Measurements from ENCODE around the gene CTIF.

GRCh38 chr18:48792141-48792540 lies 253.3 kb downstream of the CTIF start:
- no peak for TF ChIP-seq CTCF (IDR thresholded peaks at IDR 0.05)
- no peak for TF ChIP-seq EP300 (IDR thresholded peaks at IDR 0.05; ENCODE audit: borderline replicate concordance in 1 of 2, low read depth in 1 of 2, low read length in 1 of 2)
- no peak for TF ChIP-seq RAD21 (IDR thresholded peaks at IDR 0.05; ENCODE audit: low read length)
- no peak for TF ChIP-seq EZH2phosphoT487 (IDR thresholded peaks at IDR 0.05; ENCODE audit: borderline replicate concordance, low read depth)
- no peak for TF ChIP-seq JUND (IDR thresholded peaks at IDR 0.05)
- no peak for TF ChIP-seq USF1 (IDR thresholded peaks at IDR 0.05; ENCODE audit: borderline replicate concordance, low read depth)
- no peak for TF ChIP-seq MXI1 (IDR thresholded peaks at IDR 0.05; ENCODE audit: low read depth, low read length)
- TF ChIP-seq POLR2AphosphoS5 (IDR thresholded peaks at IDR 0.05; ENCODE audit: low read depth, low read length) = no peak
- TF ChIP-seq REST (IDR thresholded peaks at IDR 0.05; ENCODE audit: low read depth, low read length) = no peak
- no peak for TF ChIP-seq FOSL2 (IDR thresholded peaks at IDR 0.05; ENCODE audit: borderline replicate concordance, low read depth)

Measured in SK-N-SH (cell line).